Measurements from ENCODE around the gene PPM1G.

The PPM1G gene

GRCh38 chr2:27379836-27380625 is 29.4 kb downstream of the PPM1G start:
- H3K4me1 ChIP-seq (ENCODE audit: control insufficient read depth, insufficient read depth, low read length) = peaks cover 14% of the 10 kb centered on the region
- H3K27ac ChIP-seq (ENCODE audit: low read depth, low read length) = peak overlapping the region; percentile 69
- H3K9ac ChIP-seq (ENCODE audit: low read length) = peak overlapping the region; percentile 97
- H3K9me3 ChIP-seq (ENCODE audit: control insufficient read depth, insufficient read depth, low read depth, low read length) = no peaks in the 10 kb centered on the region
- H3K27me3 ChIP-seq (ENCODE audit: control insufficient read depth, insufficient read depth, low read length) = no peaks in the 10 kb centered on the region
- peak overlapping the region; percentile 83 for H3K4me3 ChIP-seq (ENCODE audit: low read depth, low read length)
- H3K36me3 ChIP-seq (ENCODE audit: control insufficient read depth, insufficient read depth, low read length) = peaks cover 79% of the 10 kb centered on the region

- H3K4me1 ChIP-seq (ENCODE audit: control insufficient read depth, insufficient read depth, low read length) = peaks cover 14% of the 10 kb centered on the region
- no peaks in the 10 kb centered on the region for H3K27me3 ChIP-seq (ENCODE audit: control insufficient read depth, insufficient read depth, low read length)
- H3K9ac ChIP-seq (ENCODE audit: low read length) = peak overlapping the region; percentile 97
- peaks cover 79% of the 10 kb centered on the region for H3K36me3 ChIP-seq (ENCODE audit: control insufficient read depth, insufficient read depth, low read length)
- H3K4me3 ChIP-seq (ENCODE audit: low read depth, low read length) = peak overlapping the region; percentile 83
- H3K9me3 ChIP-seq (ENCODE audit: control insufficient read depth, insufficient read depth, low read depth, low read length) = no peaks in the 10 kb centered on the region
- H3K27ac ChIP-seq (ENCODE audit: low read depth, low read length) = no peak overlapping the region; the same call in 1 of the 2 replicates
Observed at GRCh38 chr2:27379383-27379835, 30.0 kb downstream of the PPM1G start.

- no peak overlapping the region for H3K27ac ChIP-seq (ENCODE audit: low read depth, low read length)
- no peak overlapping the region for H3K9ac ChIP-seq (ENCODE audit: low read length)
- peak overlapping the region; percentile 83 for H3K4me3 ChIP-seq (ENCODE audit: low read depth, low read length)
- H3K27me3 ChIP-seq (ENCODE audit: control insufficient read depth, insufficient read depth, low read length) = no peaks in the 10 kb centered on the region
- H3K36me3 ChIP-seq (ENCODE audit: control insufficient read depth, insufficient read depth, low read length) = peaks cover 78% of the 10 kb centered on the region
- H3K4me1 ChIP-seq (ENCODE audit: control insufficient read depth, insufficient read depth, low read length) = peaks cover 14% of the 10 kb centered on the region
- no peaks in the 10 kb centered on the region for H3K9me3 ChIP-seq (ENCODE audit: control insufficient read depth, insufficient read depth, low read depth, low read length)
Observed at GRCh38 chr2:27378809-27379290, 30.5 kb downstream of the PPM1G start.

GRCh38 chr2:27378096-27378808 is 31.1 kb downstream of the PPM1G start:
- no peaks in the 10 kb centered on the region for H3K27me3 ChIP-seq (ENCODE audit: control insufficient read depth, insufficient read depth, low read length)
- H3K9me3 ChIP-seq (ENCODE audit: control insufficient read depth, insufficient read depth, low read depth, low read length) = no peaks in the 10 kb centered on the region
- no peak overlapping the region for H3K4me3 ChIP-seq (ENCODE audit: low read depth, low read length)
- no peak overlapping the region for H3K9ac ChIP-seq (ENCODE audit: low read length)
- no peak overlapping the region for H3K27ac ChIP-seq (ENCODE audit: low read depth, low read length)
- peaks cover 76% of the 10 kb centered on the region for H3K36me3 ChIP-seq (ENCODE audit: control insufficient read depth, insufficient read depth, low read length)
- peaks cover 14% of the 10 kb centered on the region for H3K4me1 ChIP-seq (ENCODE audit: control insufficient read depth, insufficient read depth, low read length)

GRCh38 chr2:27377618-27378095 is 31.7 kb downstream of the PPM1G start:
- Histone ChIP-seq H3K9ac (ENCODE audit: low read length) (no peak overlapping the region), H3K4me1 (ENCODE audit: control insufficient read depth, insufficient read depth, low read length) (peaks cover 14% of the 10 kb centered on the region), H3K27ac (ENCODE audit: low read depth, low read length) (no peak overlapping the region), H3K27me3 (ENCODE audit: control insufficient read depth, insufficient read depth, low read length) (no peaks in the 10 kb centered on the region), H3K4me3 (ENCODE audit: low read depth, low read length) (no peak overlapping the region), H3K36me3 (ENCODE audit: control insufficient read depth, insufficient read depth, low read length) (peaks cover 77% of the 10 kb centered on the region), H3K9me3 (ENCODE audit: control insufficient read depth, insufficient read depth, low read depth, low read length) (no peaks in the 10 kb centered on the region)

- peaks cover 76% of the 10 kb centered on the region for H3K36me3 ChIP-seq (ENCODE audit: control insufficient read depth, insufficient read depth, low read length)
- H3K27ac ChIP-seq (ENCODE audit: low read depth, low read length) = no peak overlapping the region
- H3K27me3 ChIP-seq (ENCODE audit: control insufficient read depth, insufficient read depth, low read length) = no peaks in the 10 kb centered on the region
- no peaks in the 10 kb centered on the region for H3K9me3 ChIP-seq (ENCODE audit: control insufficient read depth, insufficient read depth, low read depth, low read length)
- no peak overlapping the region for H3K4me3 ChIP-seq (ENCODE audit: low read depth, low read length)
- no peak overlapping the region for H3K9ac ChIP-seq (ENCODE audit: low read length)
- H3K4me1 ChIP-seq (ENCODE audit: control insufficient read depth, insufficient read depth, low read length) = peaks cover 14% of the 10 kb centered on the region
Observed at GRCh38 chr2:27376866-27377617, 32.3 kb downstream of the PPM1G start.

- Histone ChIP-seq H3K36me3 (ENCODE audit: control insufficient read depth, insufficient read depth, low read length) (peaks cover 69% of the 10 kb centered on the region), H3K27ac (ENCODE audit: low read depth, low read length) (no peak overlapping the region)
Observed at GRCh38 chr2:27376151-27376865, 33.1 kb downstream of the PPM1G start.

GRCh38 chr2:27375513-27376099 is 33.8 kb downstream of the PPM1G start:
- no peaks in the 10 kb centered on the region for H3K9me3 ChIP-seq (ENCODE audit: control insufficient read depth, insufficient read depth, low read depth, low read length)
- no peak overlapping the region for H3K27ac ChIP-seq (ENCODE audit: low read depth, low read length)
- H3K27me3 ChIP-seq (ENCODE audit: control insufficient read depth, insufficient read depth, low read length) = no peaks in the 10 kb centered on the region
- peaks cover 65% of the 10 kb centered on the region for H3K36me3 ChIP-seq (ENCODE audit: control insufficient read depth, insufficient read depth, low read length)
- peaks cover 10% of the 10 kb centered on the region; the same call in 1 of the 2 replicates for H3K4me1 ChIP-seq (ENCODE audit: control insufficient read depth, insufficient read depth, low read length)
- H3K9ac ChIP-seq (ENCODE audit: low read length) = no peak overlapping the region
- H3K4me3 ChIP-seq (ENCODE audit: low read depth, low read length) = no peak overlapping the region

More at GRCh38 chr2:27376151-27376865, 33.1 kb downstream of the PPM1G start:
- no peaks in the 10 kb centered on the region for H3K27me3 ChIP-seq (ENCODE audit: control insufficient read depth, insufficient read depth, low read length)
- no peak overlapping the region for H3K4me3 ChIP-seq (ENCODE audit: low read depth, low read length)
- no peak overlapping the region for H3K9ac ChIP-seq (ENCODE audit: low read length)
- no peaks in the 10 kb centered on the region for H3K9me3 ChIP-seq (ENCODE audit: control insufficient read depth, insufficient read depth, low read depth, low read length)
- peaks cover 13% of the 10 kb centered on the region for H3K4me1 ChIP-seq (ENCODE audit: control insufficient read depth, insufficient read depth, low read length)

GRCh38 chr2:27373567-27373966 is 35.8 kb downstream of the PPM1G start:
- no peak overlapping the region for H3K27ac ChIP-seq (ENCODE audit: low read depth, low read length)
- no peak overlapping the region for H3K9ac ChIP-seq (ENCODE audit: low read length)
- no peak overlapping the region for H3K4me3 ChIP-seq (ENCODE audit: low read depth, low read length)
- peaks cover 11% of the 10 kb centered on the region; the same call in 1 of the 2 replicates for H3K4me1 ChIP-seq (ENCODE audit: control insufficient read depth, insufficient read depth, low read length)
- H3K9me3 ChIP-seq (ENCODE audit: control insufficient read depth, insufficient read depth, low read depth, low read length) = no peaks in the 10 kb centered on the region
- H3K27me3 ChIP-seq (ENCODE audit: control insufficient read depth, insufficient read depth, low read length) = no peaks in the 10 kb centered on the region
- H3K36me3 ChIP-seq (ENCODE audit: control insufficient read depth, insufficient read depth, low read length) = peaks cover 64% of the 10 kb centered on the region

- H3K27me3 ChIP-seq (ENCODE audit: control insufficient read depth, insufficient read depth, low read length) = no peaks in the 10 kb centered on the region
- peaks cover 11% of the 10 kb centered on the region; the same call in 1 of the 2 replicates for H3K4me1 ChIP-seq (ENCODE audit: control insufficient read depth, insufficient read depth, low read length)
- H3K9me3 ChIP-seq (ENCODE audit: control insufficient read depth, insufficient read depth, low read depth, low read length) = no peaks in the 10 kb centered on the region
- no peak overlapping the region for H3K4me3 ChIP-seq (ENCODE audit: low read depth, low read length)
- peaks cover 64% of the 10 kb centered on the region for H3K36me3 ChIP-seq (ENCODE audit: control insufficient read depth, insufficient read depth, low read length)
- H3K27ac ChIP-seq (ENCODE audit: low read depth, low read length) = no peak overlapping the region
- no peak overlapping the region for H3K9ac ChIP-seq (ENCODE audit: low read length)
Observed at GRCh38 chr2:27372937-27373336, 36.5 kb downstream of the PPM1G start.

Data from HUES6 (cell line).